GM23248 (cell line): Measurements from ENCODE around the gene KDM2B. TPM values are rescaled to one million over a fixed set of nuclear protein-coding genes. Genes with fewer than 3 reads are reported as not detected.
A peak's percentile ranks its signal among the peaks of the same experiment; 100 is the strongest.

Source experiments
- DNase-seq: peaks from one replicate; pipeline ENCODE4 v3.0.0-alpha.2; 2015
- H2AFZ ChIP-seq: fragments of 200-600 bp; sonication (generic); 2 replicates; pipeline ENCODE4 v1.6.1; 2016; ENCODE audit warnings: antibody characterized with exemption
- H3F3A ChIP-seq: fragments of 200-600 bp; sonication (generic); 2 replicates; pipeline ENCODE4 v1.6.1; 2016; ENCODE audit warnings: mild to moderate bottlenecking, antibody characterized with exemption, mixed run types; ENCODE audit not compliant: insufficient read depth
- H3K27ac ChIP-seq: fragments of 200-600 bp; sonication (generic); 2 replicates; pipeline ENCODE4 v1.5.1; 2016; ENCODE audit warnings: mild to moderate bottlenecking
- H3K27me3 ChIP-seq: fragments of 200-600 bp; sonication (generic); replicated peaks from 2 replicates; pipeline ENCODE4 v1.6.1; 2016; ENCODE audit warnings: mild to moderate bottlenecking; ENCODE audit not compliant: insufficient read depth
- H3K36me3 ChIP-seq: fragments of 200-600 bp; sonication (generic); 2 replicates; pipeline ENCODE4 v1.6.1; 2016; ENCODE audit warnings: low read depth, mild to moderate bottlenecking
- H3K4me1 ChIP-seq: fragments of 200-600 bp; sonication (generic); 2 replicates; pipeline ENCODE4 v1.6.1; 2016; ENCODE audit warnings: mild to moderate bottlenecking; ENCODE audit not compliant: insufficient read depth
- H3K4me2 ChIP-seq: fragments of 200-600 bp; sonication (generic); one replicate; pipeline ENCODE4 v1.6.1; 2016; ENCODE audit warnings: mild to moderate bottlenecking; ENCODE audit not compliant: unreplicated experiment
- H3K4me3 ChIP-seq: fragments of 200-600 bp; sonication (generic); 2 replicates; pipeline ENCODE4 v1.5.1; 2016; ENCODE audit warnings: mild to moderate bottlenecking
- H3K79me2 ChIP-seq: fragments of 200-600 bp; sonication (generic); 2 replicates; pipeline ENCODE4 v1.6.1; 2016; ENCODE audit warnings: mild to moderate bottlenecking; ENCODE audit not compliant: insufficient read depth
- H3K9ac ChIP-seq: fragments of 200-600 bp; sonication (generic); 2 replicates; pipeline ENCODE4 v1.6.1; 2016; ENCODE audit warnings: mild to moderate bottlenecking
- H3K9me2 ChIP-seq: fragments of 200-600 bp; sonication (generic); 2 replicates; pipeline ENCODE4 v1.6.1; 2016; ENCODE audit warnings: mixed run types, mild to moderate bottlenecking, moderate library complexity; ENCODE audit not compliant: insufficient read depth
- H3K9me3 ChIP-seq: fragments of 200-600 bp; sonication (generic); one replicate; pipeline ENCODE4 v1.6.1; 2017; ENCODE audit warnings: low read depth
- H4K20me1 ChIP-seq: fragments of 200-600 bp; sonication (generic); 2 replicates; pipeline ENCODE4 v1.6.0; 2016; ENCODE audit not compliant: insufficient read depth
- EZH2 ChIP-seq: fragments of 200-600 bp; sonication (generic); IDR thresholded peaks from 2 replicates; pipeline ENCODE4 v1.6.1; 2018; ENCODE audit warnings: antibody characterized with exemption, mild to moderate bottlenecking; ENCODE audit not compliant: insufficient read depth, poor library complexity, severe bottlenecking
- EZH2phosphoT487 ChIP-seq: fragments of 200-600 bp; sonication (generic); IDR thresholded peaks from 2 replicates; pipeline ENCODE4 v1.6.1; 2018; ENCODE audit warnings: antibody characterized with exemption, moderate library complexity, mild to moderate bottlenecking, low read depth; ENCODE audit not compliant: insufficient read depth
- WGBS, 2 experiments: methylation state at CpG; one replicate each; pipeline ENCODE4 v1.1.6; 2015 to 2017; ENCODE audit warnings: low lambda C conversion rate in 2 of 2, low coverage in 1 of 2; ENCODE audit errors: missing lambda C conversion rate in 2 of 2; 5-methylcytosine and 5-hydroxymethylcytosine counted together
- in situ Hi-C: fragments of 300-500 bp; cut with MboI; formaldehyde crosslinking; loops from 2 replicates; pipeline ENCODE4 v1.15.0; 2020
- polyA plus RNA-seq: library from polyadenylated mRNA; unstranded; fragments of >200 nt; fragmentation: Nextera tagmentation; extraction: Ambion mirVana; gene quantifications from 2 replicates; pipeline ENCODE4 v1.2.1, GENCODE V29; 2016
- total RNA-seq: library from RNA; depleted of rRNA; stranded (reverse); fragments of >200 nt; shearing (Covaris generic); gene quantifications from 2 replicates; pipeline ENCODE4 v1.2.3, GENCODE V29; 2014

Gene KDM2B
- total and polyA plus RNA-seq, 2 experiments from 2014 or later: 8.2 to 20.1 TPM

DNA sequence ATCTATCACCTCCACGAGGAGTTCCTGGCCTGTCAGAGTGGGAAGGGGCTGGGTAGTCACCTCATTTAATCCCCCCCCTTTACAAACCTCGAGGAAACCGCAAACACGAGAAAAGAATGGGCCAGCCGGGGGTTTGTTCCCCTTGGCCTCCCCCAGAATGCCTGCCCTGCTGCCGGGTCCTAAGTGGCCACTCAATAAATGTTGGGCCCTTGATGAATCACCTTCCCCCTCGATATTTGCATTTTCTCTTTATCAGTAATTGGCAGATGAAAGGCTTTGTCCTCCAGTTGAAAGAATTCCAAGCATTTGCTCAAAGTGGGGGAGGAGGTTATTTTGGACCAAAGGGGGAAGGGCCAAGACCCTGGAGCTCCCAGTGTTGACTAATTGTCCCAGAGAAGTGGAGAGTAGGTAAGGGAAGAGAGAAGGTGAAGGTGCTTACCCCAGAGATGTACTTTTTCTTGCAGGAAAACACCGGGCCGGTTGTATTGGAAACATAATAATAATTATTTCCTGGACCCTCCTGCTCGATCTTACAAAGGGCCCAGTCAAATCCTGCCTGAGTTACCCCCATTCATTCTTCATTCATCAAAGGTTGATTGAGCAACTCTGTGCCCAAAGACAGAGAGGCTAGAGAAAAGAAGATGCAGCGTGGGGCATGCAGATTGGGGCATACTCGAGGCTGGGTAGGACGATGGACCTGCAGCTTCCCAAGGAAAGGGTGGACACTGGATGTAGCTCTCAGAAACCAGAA lies 1.9 kb upstream of the KDM2B start:
- Histone ChIP-seq H3K4me2 (peak overlapping the region; percentile 96), H3K36me3 (no peaks in the 10 kb centered on the region), H3K9ac (peak overlapping the region; percentile 88), H4K20me1 (no peaks in the 10 kb centered on the region), H3F3A (peaks cover 19% of the 10 kb centered on the region), H3K27me3 (no peaks in the 10 kb centered on the region), H3K9me3 (no peaks in the 10 kb centered on the region), H3K4me1 (peaks cover 27% of the 10 kb centered on the region), H2AFZ (peak overlapping the region; percentile 85), H3K27ac (peak overlapping the region; percentile 96), H3K4me3 (peak overlapping the region; percentile 80; the same call in 1 of the 2 replicates), H3K9me2 (no peaks in the 10 kb centered on the region), H3K79me2 (no peaks in the 10 kb centered on the region)
- TF ChIP-seq EZH2phosphoT487: no peak
- no peak for TF ChIP-seq EZH2
- WGBS, 2 experiments: 72 to 77% methylated on average over 13 of the region's 13 CpGs
- in situ Hi-C loops: no loop called here
- DNase-seq: peak; percentile 12

DNA sequence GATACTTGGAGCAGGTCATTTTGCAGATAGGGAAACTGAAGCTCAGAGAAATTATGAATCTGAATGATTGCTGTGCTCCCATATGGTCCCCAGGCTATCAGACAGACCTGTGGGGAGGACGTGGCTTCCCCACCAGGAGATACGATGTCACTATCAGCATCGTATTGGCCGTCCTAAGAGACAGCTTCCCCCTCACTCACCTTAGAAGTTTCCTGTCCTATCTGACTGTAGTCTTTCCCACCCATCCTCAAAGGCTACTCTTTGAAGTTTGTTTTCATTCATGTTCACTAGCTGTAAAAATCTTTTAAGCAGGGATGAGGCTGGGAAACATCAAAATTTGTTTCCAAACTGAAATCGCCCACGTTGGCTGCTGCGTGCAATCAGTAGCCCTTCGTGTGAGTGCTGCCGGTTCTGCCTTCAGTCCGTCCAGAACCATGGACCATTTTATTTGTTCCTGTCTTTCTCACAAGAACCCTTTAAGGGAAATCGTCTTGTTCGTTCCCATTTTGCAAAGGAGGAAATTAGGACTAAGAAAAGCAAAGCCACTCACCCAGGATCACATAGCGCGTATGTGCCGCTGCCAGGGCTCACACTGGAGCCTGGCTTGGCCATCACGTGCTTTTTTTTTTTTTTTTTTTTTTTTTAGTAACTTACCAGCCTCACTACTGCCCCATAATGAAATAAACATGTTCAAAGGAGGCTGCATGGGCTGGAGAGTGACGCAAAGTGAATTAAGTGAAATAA lies 1.0 kb upstream of the KDM2B start:
- WGBS, 2 experiments: 4% methylated on average over 17 of the region's 17 CpGs
- Histone ChIP-seq H2AFZ (peak overlapping the region; percentile 85), H3K79me2 (no peaks in the 10 kb centered on the region), H3K9me2 (no peaks in the 10 kb centered on the region), H3K27ac (peak overlapping the region; percentile 96), H3K4me1 (peaks cover 36% of the 10 kb centered on the region), H3K4me3 (peak overlapping the region; percentile 80), H3K27me3 (no peaks in the 10 kb centered on the region), H3K9ac (peak overlapping the region; percentile 88), H3K4me2 (peak overlapping the region; percentile 96), H3K9me3 (no peaks in the 10 kb centered on the region), H3K36me3 (no peaks in the 10 kb centered on the region), H3F3A (peaks cover 25% of the 10 kb centered on the region), H4K20me1 (no peaks in the 10 kb centered on the region)
- in situ Hi-C loops: no loop called here
- TF ChIP-seq EZH2 (no peak), EZH2phosphoT487 (no peak)
- DNase-seq: peak; percentile 87

DNA sequence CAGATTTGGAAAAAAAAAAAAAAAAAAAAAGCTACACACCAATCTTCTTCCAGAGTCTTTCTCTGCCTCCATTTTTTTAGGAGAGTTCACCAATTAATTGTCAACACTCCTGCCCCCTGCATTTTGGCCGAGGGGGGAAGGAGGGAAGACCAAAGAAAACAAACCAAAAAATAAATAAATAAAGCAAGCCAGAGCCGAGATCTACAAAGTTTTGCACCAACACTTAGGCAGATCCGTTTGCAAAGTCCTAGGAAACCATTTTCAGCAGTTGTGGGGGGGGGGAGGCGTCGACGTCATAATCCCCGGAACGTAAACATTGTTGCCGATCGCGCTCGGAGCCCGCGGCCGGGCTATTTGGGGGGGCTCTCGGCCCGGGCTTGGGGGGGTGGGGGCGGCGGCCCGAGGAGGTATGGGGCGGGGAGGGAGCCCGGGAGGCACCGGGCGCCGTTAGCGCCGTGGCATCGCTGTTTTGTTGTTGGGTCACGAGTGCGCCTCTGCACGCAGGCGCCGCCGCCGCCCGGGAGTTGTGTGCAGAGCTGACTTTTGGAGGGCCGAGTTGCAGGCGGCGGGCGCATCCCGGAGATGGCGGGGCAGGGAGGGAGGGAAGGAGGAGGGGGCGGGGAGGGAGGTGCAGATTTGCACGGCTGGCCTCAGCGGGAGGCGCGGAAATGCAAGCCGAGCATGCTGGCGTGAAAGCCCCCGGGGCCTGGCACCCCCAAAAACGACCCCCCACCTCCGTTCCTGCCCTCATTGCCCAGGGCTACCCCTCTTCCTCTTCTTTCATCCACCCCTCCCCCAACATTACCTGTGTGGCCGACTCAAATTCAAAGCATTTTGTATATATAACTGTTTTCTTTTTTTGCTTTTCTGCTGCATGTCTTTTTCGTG lies 598 bp downstream of the KDM2B start:
- no peaks in the 10 kb centered on the region for H3K9me2 ChIP-seq
- in situ Hi-C loops: no loop called here
- H3K4me1 ChIP-seq: peaks cover 44% of the 10 kb centered on the region
- H2AFZ ChIP-seq: peak overlapping the region; percentile 85
- peak; percentile 87 for DNase-seq
- H3K36me3 ChIP-seq: no peaks in the 10 kb centered on the region
- H4K20me1 ChIP-seq: no peaks in the 10 kb centered on the region
- H3K4me2 ChIP-seq: peak overlapping the region; percentile 96
- no peaks in the 10 kb centered on the region for H3K27me3 ChIP-seq
- TF ChIP-seq EZH2 (no peak), EZH2phosphoT487 (no peak)
- H3K79me2 ChIP-seq: no peaks in the 10 kb centered on the region
- H3K27ac ChIP-seq: peak overlapping the region; percentile 96
- peak overlapping the region; percentile 80 for H3K4me3 ChIP-seq
- WGBS, 2 experiments: 0 to 2% methylated on average over 18 to 46 of the region's 54 CpGs
- peak overlapping the region; percentile 88 for H3K9ac ChIP-seq
- no peaks in the 10 kb centered on the region for H3K9me3 ChIP-seq
- peaks cover 32% of the 10 kb centered on the region for H3F3A ChIP-seq
